K562 (cell line): Measurements from ENCODE around the gene PAQR8. TPM values are rescaled to one million over a fixed set of nuclear protein-coding genes. Genes with fewer than 3 reads are reported as not detected.

Experiments used
- KHSRP ChIP-seq: fragments of 450-650 bp; IDR thresholded peaks from 2 replicates; pipeline ENCODE4 v1.6.1; 2017
- MCM3 ChIP-seq: fragments of 450-650 bp; IDR thresholded peaks from 2 replicates; pipeline ENCODE4 v1.6.1; 2016
- STAG1 ChIP-seq: sonication (generic); formaldehyde crosslinking; IDR thresholded peaks from 2 replicates; pipeline ENCODE4 v1.5.0; 2020; ENCODE audit warnings: missing genetic modification reagents, borderline replicate concordance
- STAT5B ChIP-seq: fragments of 250-450 bp; sonication (Bioruptor Pico); IDR thresholded peaks from 2 replicates; pipeline ENCODE4 v1.8.0; 2021; ENCODE audit warnings: mild to moderate bottlenecking, inconsistent platforms
- polyA plus RNA-seq, 8 experiments: library from polyadenylated mRNA; depleted of rRNA in 4 of 8; stranded (reverse) in 5 of 8; unstranded in 3 of 8; fragments of >200 nt; fragmentation: Nextera tagmentation in 2 of 8; fragmentation: Illumina TruSeq in 1 of 8; extraction: Ambion mirVana in 2 of 8; extraction: Trizol in 1 of 8; gene quantifications; 2 replicates each; pipeline versions ENCODE4 v1.2.1 to v1.2.3, GENCODE V29; 2011 to 2014; ENCODE audit warnings: inconsistent platforms in 1 of 8, missing spikeins in 1 of 8
- total RNA-seq, 7 experiments: library from RNA; depleted of rRNA in 6 of 7; stranded (reverse); fragments of >200 nt in 6 of 7; fragmentation: Illumina TruSeq in 2 of 7; extraction: Trizol in 2 of 7; gene quantifications; 2 replicates each; pipeline versions ENCODE4 v1.2.1 to v1.2.3, GENCODE V29; 2011 to 2021; ENCODE audit warnings: low replicate concordance in 1 of 7
- TF ChIP-seq, protein P1 (sequence below): sonication (generic); formaldehyde crosslinking; IDR thresholded peaks from 2 replicates; pipeline ENCODE4 v1.8.1; 2023; ENCODE audit warnings: missing genetic modification reagents, mild to moderate bottlenecking, borderline replicate concordance
- TF ChIP-seq, protein P2 (sequence below): IDR thresholded peaks from 3 replicates; pipeline ENCODE4 v1.6.1; 2011; ENCODE audit warnings: borderline replicate concordance, mild to moderate bottlenecking; ENCODE audit not compliant: insufficient read length, insufficient read depth

The PAQR8 gene
- total and polyA plus RNA-seq, 9 of the 15 experiments (the other 6 are each of a cell fraction or from before 2014, with no cell fraction given): 1.4 to 10.2 (median 3.5) TPM

DNA sequence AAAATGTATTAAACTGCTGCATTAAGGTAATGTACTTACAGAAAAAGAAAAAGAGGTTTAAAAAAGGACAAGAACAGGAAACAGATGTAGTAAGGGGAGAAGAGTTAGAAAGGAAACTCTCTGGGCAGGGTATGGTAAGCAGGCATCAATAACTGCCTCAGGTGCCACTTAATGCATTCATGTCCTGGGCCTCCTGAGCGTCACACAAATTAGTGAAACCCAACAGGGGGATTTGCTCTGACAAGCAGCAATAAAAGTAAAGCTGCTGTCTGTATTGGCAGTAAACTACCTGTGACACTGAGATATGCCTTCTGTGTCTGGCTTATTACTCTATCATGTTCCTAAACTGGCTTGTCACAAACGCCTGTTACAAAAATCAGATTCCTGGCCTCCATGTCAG is 56.7 kb downstream of the PAQR8 start (continued):
- TF ChIP-seq, protein P1, sequence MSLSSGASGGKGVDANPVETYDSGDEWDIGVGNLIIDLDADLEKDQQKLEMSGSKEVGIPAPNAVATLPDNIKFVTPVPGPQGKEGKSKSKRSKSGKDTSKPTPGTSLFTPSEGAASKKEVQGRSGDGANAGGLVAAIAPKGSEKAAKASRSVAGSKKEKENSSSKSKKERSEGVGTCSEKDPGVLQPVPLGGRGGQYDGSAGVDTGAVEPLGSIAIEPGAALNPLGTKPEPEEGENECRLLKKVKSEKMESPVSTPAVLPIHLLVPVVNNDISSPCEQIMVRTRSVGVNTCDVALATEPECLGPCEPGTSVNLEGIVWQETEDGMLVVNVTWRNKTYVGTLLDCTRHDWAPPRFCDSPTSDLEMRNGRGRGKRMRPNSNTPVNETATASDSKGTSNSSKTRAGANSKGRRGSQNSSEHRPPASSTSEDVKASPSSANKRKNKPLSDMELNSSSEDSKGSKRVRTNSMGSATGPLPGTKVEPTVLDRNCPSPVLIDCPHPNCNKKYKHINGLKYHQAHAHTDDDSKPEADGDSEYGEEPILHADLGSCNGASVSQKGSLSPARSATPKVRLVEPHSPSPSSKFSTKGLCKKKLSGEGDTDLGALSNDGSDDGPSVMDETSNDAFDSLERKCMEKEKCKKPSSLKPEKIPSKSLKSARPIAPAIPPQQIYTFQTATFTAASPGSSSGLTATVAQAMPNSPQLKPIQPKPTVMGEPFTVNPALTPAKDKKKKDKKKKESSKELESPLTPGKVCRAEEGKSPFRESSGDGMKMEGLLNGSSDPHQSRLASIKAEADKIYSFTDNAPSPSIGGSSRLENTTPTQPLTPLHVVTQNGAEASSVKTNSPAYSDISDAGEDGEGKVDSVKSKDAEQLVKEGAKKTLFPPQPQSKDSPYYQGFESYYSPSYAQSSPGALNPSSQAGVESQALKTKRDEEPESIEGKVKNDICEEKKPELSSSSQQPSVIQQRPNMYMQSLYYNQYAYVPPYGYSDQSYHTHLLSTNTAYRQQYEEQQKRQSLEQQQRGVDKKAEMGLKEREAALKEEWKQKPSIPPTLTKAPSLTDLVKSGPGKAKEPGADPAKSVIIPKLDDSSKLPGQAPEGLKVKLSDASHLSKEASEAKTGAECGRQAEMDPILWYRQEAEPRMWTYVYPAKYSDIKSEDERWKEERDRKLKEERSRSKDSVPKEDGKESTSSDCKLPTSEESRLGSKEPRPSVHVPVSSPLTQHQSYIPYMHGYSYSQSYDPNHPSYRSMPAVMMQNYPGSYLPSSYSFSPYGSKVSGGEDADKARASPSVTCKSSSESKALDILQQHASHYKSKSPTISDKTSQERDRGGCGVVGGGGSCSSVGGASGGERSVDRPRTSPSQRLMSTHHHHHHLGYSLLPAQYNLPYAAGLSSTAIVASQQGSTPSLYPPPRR (CRISPR knock-in tag): no peak
- TF ChIP-seq, protein P2, sequence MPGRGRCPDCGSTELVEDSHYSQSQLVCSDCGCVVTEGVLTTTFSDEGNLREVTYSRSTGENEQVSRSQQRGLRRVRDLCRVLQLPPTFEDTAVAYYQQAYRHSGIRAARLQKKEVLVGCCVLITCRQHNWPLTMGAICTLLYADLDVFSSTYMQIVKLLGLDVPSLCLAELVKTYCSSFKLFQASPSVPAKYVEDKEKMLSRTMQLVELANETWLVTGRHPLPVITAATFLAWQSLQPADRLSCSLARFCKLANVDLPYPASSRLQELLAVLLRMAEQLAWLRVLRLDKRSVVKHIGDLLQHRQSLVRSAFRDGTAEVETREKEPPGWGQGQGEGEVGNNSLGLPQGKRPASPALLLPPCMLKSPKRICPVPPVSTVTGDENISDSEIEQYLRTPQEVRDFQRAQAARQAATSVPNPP: no peak
- TF ChIP-seq STAG1 (CRISPR knock-in tag): no peak
- no peak for TF ChIP-seq STAT5B (CRISPR knock-in tag)
- TF ChIP-seq MCM3: no peak
- no peak for TF ChIP-seq KHSRP
- TF ChIP-seq, all 486 proteins: peak for 2
